Fibroblast of skin of right quadriceps (primary cell): ENCODE data around the gene LOXL1.

Source experiments
- DNase-seq: peaks from one replicate; pipeline ENCODE4 v3.0.0-alpha.2; 2013

LOXL1 gene

DNA sequence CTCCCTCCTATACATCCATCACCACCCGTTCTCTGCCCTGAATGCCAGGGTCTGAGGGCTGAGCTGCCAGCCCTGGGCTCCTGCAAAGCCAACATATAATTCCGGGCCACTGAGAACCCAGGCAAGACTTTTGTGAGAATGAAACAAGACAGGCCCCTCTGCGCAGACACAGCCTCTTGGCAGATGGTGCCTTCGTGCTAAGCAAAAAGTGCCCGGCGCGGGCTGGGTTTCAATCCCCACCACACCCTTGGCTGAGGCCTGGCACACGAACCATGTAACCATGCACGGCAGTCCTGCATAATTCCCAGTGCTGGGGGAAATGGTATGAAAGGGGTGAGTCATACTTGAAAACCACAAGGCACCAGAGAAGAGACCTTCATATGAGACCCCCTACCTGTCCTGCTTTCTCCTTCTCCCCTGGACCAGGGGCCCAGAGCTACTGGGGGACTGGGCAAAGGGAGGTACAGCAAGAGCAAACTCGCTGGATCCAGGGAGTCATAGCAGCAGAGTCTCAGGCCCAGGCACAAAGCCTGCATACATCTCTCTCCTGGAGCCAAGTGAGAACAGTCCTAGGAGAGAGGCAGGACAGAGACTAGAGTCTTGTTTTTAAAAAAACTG is 26.1 kb upstream of the LOXL1 start:
- DNase-seq: peak; percentile 34

- DNase-seq: no peak
Observed at GRCh38 chr15:73901126-73901810, 25.0 kb upstream of the LOXL1 start.

DNA sequence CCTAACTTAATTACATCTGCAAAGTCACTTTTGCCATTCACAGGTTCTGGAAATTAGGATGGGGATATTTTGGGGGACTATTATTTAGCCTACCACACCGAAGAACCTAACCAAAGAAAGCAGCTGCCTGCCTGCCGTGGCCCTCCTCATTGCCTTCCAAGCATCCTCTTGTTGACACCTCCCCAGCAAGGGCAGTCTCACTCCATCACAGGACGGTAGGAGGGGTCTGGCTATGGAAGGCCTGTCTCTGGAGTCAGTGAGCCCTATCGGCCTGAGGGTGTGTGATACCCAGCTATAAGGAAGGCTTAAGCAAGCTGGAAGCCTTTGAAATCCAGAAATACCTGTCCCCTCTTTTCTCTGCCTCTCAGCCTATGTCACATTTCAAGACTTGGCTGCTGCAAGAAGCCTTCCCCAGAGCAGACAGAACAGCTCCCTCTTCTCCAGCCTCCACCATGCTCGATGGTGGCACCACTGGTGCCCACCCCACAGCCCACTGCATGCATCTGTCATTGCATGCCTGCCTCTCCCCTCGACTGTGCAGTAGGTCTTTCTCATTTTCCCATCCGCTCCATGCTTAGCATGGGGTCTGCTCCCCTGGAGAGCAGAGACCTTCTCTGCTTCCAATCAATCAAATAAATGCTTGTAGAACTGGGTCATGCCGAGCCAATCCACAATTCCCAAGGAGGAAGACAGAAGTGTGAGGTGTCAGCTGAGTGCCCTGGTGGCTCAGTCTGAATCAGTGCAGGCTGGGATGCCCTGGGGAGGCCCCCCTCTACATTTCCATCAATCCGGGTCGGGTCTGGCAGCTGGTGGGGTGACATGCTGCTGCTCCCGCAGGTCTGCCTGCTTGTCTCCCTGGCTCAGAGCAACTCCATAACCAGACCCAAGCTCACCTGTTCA is 23.9 kb upstream of the LOXL1 start:
- no peak for DNase-seq

DNA sequence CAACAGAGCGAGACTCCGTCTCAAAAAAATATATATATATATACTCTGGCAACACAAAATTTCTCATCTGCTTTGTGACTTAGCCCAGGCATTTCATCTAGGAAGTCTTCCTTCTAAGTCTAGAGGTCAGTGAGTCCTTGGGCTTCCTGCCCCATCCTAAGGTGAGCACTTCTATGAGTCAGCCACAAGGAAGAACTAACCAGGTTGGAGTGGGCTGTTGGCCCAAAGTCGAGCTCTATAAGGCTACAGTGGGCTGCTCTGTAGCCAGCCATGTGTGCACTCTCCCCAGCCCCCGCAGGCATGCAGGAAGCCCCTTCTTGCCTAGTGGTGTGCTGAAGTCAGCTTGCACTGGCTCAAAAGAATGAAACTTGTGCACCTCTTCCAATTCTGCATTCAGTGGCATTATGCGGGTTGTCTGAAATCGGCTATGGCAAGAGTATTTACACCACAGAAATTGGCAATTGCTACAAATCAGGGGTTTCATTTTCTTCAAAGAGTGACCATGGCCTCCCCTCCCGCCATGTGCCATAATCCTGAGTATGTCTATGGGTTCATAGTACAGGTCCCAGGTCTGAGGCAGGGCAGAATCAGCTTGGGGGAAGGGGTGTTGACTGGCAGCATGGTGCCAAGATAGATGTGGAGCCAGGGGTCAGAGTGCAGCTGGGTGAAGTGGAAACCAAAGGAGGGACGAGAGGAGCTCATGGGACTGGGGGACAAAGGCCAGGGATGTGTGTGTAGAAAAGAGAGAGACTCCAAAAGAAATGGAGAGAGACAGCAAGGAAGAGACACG is 22.0 kb upstream of the LOXL1 start:
- no peak for DNase-seq

- no peak for DNase-seq
Observed at GRCh38 chr15:73905225-73905827, 20.9 kb upstream of the LOXL1 start.

DNA sequence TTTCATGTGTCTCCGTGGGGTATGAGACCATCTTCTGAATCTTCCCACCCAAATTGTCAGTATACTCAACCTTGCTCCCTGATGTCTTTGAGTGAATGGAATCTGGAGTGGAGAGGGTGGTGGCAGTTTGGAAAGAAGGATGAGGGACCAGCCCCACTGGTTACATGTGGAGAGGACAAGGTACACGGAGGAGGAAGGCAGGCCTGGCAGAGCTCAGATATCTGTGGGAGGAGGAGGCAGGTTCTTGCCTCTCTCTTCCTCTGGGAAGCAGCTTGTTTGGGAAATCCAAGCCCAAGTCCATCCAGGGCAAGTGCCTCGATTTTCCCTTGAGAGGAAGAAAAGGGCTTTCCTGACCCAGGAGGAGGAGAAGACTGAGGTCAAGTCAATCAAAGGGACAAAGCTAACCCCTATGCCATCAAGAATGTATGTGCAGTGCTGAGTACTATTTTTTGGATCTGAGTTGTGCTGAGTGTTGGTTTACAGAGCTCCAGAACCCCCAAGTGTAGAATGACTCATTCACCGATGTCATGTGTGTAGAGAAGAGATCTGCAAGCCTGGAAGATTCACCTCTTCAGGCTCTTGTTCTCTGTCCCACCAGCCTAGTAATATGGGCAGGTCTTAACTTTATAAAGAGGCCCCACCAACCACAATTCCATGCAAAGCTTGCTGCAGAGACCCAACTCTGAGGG is 19.8 kb upstream of the LOXL1 start:
- peak; percentile 59 for DNase-seq

DNA sequence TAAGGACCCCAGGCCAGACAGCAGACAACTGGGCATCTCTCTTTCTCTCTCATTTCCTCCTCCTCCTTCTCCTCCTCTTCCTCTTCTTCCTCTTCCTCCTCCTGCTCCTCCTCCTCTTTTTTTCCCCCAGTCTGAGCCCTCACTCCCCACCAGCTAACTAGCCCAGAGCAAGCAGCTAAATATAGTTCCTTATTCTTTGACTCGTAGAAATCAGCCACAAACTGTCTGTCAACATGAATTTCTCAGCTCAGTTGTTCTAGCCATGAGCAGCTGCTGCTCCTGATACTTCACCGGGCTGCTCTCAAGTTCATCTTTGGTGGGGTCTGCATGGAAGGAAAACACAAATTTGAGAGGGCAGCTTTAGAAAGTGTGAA is 19.2 kb upstream of the LOXL1 start:
- DNase-seq: no peak

- DNase-seq: peak; percentile 61
Observed at GRCh38 chr15:73908030-73908821, 18.0 kb upstream of the LOXL1 start.

- DNase-seq: no peak
Observed at GRCh38 chr15:73908822-73909122, 17.5 kb upstream of the LOXL1 start.

DNA sequence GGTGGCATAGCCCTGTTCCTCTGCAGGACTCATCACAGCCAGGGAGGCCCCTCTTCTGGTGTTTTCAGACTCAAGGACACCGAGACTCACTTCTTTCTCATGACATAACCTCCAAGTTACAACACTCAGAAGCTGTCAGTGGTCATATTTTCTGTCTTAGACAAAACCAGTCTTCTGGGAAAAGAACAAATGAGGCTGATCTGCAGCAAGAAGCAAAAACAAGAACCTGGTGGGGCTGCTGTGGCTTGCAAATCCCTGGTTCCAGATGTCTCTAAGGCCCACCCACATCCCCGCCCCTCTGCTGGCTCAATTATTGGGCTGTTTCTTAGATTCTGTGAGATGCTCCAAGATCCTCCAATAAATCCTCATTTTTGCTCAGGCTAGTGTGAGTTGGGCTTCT is 16.6 kb upstream of the LOXL1 start:
- no peak for DNase-seq

- DNase-seq: no peak
Observed at GRCh38 chr15:73910522-73911303, 15.5 kb upstream of the LOXL1 start.

DNA sequence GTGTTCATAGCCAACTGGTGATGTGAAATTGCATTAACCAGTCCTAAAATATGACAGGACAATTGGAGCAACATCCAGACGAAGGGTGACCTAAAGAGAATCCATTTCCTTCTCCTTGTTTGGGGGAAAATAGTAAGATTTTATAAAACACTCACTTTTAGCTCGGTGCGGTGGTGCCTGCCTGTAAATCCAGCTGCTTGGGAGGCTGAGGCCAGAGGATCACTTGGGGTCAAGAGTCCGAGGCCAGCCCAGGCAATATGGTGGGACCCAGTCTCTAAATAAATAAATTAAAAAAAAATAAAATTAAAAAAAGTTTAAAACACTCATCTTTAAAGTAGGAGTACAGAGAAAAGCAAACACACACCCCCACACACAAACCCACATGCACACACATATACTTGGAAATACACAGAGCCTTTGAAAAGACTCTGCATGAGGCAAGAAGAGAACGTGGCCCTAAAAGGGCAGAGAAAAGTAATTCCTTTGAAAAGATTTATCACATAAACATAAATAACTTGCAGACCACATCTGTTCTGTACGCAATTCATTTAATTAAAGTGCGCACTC is 14.1 kb upstream of the LOXL1 start:
- no peak for DNase-seq

DNA sequence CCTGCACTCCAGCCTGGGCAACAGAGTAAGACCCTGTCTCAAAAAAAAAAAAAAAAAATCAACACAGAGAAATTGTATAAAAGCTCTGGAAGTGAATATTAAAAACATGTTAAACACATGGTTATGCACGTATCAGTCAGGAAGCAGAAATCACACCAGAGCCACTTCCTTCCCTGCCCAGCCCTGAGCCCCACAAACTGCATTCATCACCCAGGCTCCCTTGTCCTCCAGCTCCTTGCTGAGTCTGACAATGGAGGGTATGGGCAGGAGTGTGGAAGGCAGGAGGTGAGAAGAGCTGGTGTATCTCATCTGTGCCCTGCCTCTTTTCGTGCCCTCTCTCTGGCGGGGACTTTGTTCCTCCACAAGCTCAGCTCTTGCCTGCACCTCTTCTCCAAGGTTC is 12.1 kb upstream of the LOXL1 start:
- no peak for DNase-seq

- no peak for DNase-seq
Observed at GRCh38 chr15:73915082-73915481, 11.2 kb upstream of the LOXL1 start.

- DNase-seq: no peak
Observed at GRCh38 chr15:73918784-73919183, 7.5 kb upstream of the LOXL1 start.

GRCh38 chr15:73919706-73920105 is 6.6 kb upstream of the LOXL1 start:
- DNase-seq: no peak

DNA sequence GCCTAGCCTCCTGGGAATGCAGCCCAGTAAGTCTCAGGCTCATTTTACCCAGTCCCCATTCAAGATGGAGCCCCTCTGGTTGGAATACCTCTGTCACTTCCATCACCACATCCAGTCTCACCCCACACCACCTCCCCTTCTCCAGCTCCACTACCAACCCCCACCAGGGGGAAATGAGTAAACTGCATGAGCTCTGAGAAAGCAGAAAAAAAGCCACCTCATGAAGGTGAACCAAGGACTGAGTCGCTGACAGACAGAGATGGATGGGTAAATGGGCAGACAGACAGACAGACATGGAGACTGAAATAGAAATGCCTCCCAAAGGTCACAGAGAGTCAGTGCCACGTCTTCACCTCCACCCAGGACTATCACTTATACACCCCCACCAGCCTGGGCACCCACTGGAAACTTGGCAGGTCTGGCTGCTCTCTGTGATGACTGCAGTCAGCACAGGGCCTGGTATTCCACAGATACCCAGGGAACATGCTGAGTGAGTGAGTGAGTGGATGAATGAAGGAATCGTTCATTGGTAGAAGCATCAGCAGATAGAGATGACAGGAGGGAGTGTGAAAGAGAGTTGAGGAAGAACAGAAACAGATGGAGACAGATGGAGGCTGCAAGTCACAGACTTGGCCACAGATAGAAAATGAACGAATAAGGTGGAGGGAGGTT is 4.9 kb upstream of the LOXL1 start:
- DNase-seq: no peak

- DNase-seq: peak; percentile 91
Observed at GRCh38 chr15:73922186-73923151, 3.8 kb upstream of the LOXL1 start.

DNA sequence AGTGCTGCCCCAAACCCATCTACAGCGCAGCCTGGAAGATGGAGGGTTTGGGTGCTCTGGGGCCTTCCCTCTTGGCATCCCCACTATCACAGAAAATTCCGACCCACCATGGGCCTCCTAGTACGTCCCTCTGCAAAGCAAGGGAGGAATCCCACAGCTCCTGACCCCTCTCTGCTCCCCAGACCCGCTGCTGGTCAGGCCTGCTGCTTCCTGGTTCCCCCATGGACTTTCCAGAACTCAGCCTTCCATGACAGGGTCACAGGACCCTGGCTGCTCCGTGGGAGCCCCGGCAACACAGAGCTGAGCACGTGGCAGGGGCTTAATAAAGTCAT is 3.1 kb upstream of the LOXL1 start:
- DNase-seq: no peak
